ENCODE data around the gene TRMT5. TPM values are rescaled to one million over a fixed set of nuclear protein-coding genes. Genes with fewer than 3 reads are reported as not detected.

The TRMT5 gene
- total RNA-seq (9.1 TPM), polyA plus RNA-seq (6.3 TPM)
- long read RNA-seq, donor 1, full-length matches to known transcripts: 1 of 1 reads
- long read RNA-seq, donor 1, partial matches to known transcripts: 0 of 1 reads
- long read RNA-seq, donor 1, other reads (novel, unspliced or antisense): 0 of 1 reads
- long read RNA-seq, donor 2: 0 reads
- long read RNA-seq, donor 3, full-length matches to known transcripts: 2 of 2 reads
- long read RNA-seq, donor 3, partial matches to known transcripts: 0 of 2 reads
- long read RNA-seq, donor 3, other reads (novel, unspliced or antisense): 0 of 2 reads
- long read RNA-seq, donor 4, full-length matches to known transcripts: 2 of 2 reads
- long read RNA-seq, donor 4, partial matches to known transcripts: 0 of 2 reads
- long read RNA-seq, donor 4, other reads (novel, unspliced or antisense): 0 of 2 reads
- long read RNA-seq, donor 5, full-length matches to known transcripts: 8 of 8 reads
- long read RNA-seq, donor 5, partial matches to known transcripts: 0 of 8 reads
- long read RNA-seq, donor 5, other reads (novel, unspliced or antisense): 0 of 8 reads
- long read RNA-seq, donor 6, full-length matches to known transcripts: 2 of 8 reads
- long read RNA-seq, donor 6, partial matches to known transcripts: 6 of 8 reads
- long read RNA-seq, donor 6, other reads (novel, unspliced or antisense): 0 of 8 reads
- long read RNA-seq, donor 7, full-length matches to known transcripts: 2 of 2 reads
- long read RNA-seq, donor 7, partial matches to known transcripts: 0 of 2 reads
- long read RNA-seq, donor 7, other reads (novel, unspliced or antisense): 0 of 2 reads
- long read RNA-seq, donor 8: 0 reads
- long read RNA-seq, donor 9, full-length matches to known transcripts: 1 of 1 reads
- long read RNA-seq, donor 9, partial matches to known transcripts: 0 of 1 reads
- long read RNA-seq, donor 9, other reads (novel, unspliced or antisense): 0 of 1 reads
- long read RNA-seq, donor 10, full-length matches to known transcripts: 1 of 1 reads
- long read RNA-seq, donor 10, partial matches to known transcripts: 0 of 1 reads
- long read RNA-seq, donor 10, other reads (novel, unspliced or antisense): 0 of 1 reads

DNA sequence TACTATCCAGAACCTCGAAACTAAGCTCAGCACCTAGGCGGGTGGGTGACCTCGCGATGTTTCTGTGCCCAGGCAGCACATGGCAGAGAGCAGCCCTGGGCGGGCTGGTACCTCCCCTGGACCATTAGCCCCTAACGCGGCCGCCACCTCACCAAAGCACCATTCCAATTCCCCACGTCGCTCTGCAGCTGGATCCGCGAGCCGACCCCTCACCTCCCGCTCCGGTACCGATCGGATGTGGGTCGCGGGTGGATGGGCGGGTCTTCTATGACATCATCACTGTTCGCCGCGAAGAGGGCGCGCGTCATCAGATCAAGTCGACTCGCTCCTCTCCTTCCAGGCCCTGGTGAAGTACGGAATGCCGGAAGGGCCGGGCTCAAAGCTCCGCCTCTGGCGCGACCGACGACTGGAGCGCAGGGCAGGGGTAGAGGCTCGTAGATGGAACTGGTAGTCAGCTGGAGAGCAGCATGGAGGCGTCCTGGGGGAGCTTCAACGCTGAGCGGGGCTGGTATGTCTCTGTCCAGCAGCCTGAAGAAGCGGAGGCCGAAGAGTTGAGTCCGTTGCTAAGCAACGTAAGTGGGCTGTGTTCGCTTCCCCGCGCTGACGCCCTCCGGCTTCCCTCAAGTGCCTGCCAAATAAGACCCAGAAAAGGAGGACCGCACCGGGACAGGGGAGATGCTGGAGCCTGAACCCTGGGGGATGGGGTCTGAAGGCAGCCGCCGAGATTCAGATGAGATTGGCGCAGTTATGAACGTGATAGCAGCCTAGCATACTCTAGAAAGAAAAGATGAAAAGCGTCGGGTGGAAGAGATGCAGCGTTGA is at the start of gene TRMT5, which contains the start of gene SLC38A6:
Gene TRMT5, minus strand, starts transcription at position 269 of the 822 bp plus-strand sequence. Its CDS starts 106 bp downstream, at position 163.
Gene SLC38A6, plus strand, starts transcription at position 435 of the 822 bp plus-strand sequence. Its CDS starts 33 bp downstream, at position 468.
- H3K36me3 ChIP-seq (ENCODE audit: control insufficient read depth in 2 of 2, insufficient read depth in 2 of 2, low read length in 1 of 2): peaks cover 3 to 5% of the 10 kb centered on the region in 2 donors
- DNase-seq (ENCODE audit: low read depth in 6 of 9, low spot score in 9 of 9): peak; percentile 63 to 93 (median 86)
- WGBS: under 1% methylated on average over 59 of the region's 59 CpGs
- H3K4me3 ChIP-seq (ENCODE audit: low read length in 2 of 2): peak within 1 kb of the TSS; percentile 76 to 93
- H3K27ac ChIP-seq (ENCODE audit: low read depth in 1 of 2, low read length in 1 of 2): peak within 1 kb of the TSS; percentile 83 to 84
- no peaks in the 10 kb centered on the region for H3K27me3 ChIP-seq (ENCODE audit: control insufficient read depth in 2 of 2, insufficient read depth in 1 of 2, low read length in 1 of 2)
- H3K4me1 ChIP-seq (ENCODE audit: control insufficient read depth in 2 of 2, insufficient read depth in 2 of 2, low read length in 2 of 2): peaks cover 7 to 16% of the 10 kb centered on the region in 2 donors
- H3K9me3 ChIP-seq (ENCODE audit: control insufficient read depth in 2 of 2, insufficient read depth in 1 of 2, low read length in 1 of 2): no peaks in the 10 kb centered on the region

GRCh38 chr14:61026526-61026925 is 45.6 kb upstream of the TRMT5 start:
- no peak overlapping the region for H3K27ac ChIP-seq (ENCODE audit: low read depth in 1 of 2, low read length in 1 of 2)
- 99% methylated on average over 2 of the region's 2 CpGs for WGBS
- no peaks in the 10 kb centered on the region for H3K27me3 ChIP-seq (ENCODE audit: control insufficient read depth in 2 of 2, insufficient read depth in 1 of 2, low read length in 1 of 2)
- no peaks in the 10 kb centered on the region for H3K9me3 ChIP-seq (ENCODE audit: control insufficient read depth in 2 of 2, insufficient read depth in 1 of 2, low read length in 1 of 2)
- no peaks in the 10 kb centered on the region for H3K36me3 ChIP-seq (ENCODE audit: control insufficient read depth in 2 of 2, insufficient read depth in 2 of 2, low read length in 1 of 2)
- H3K4me1 ChIP-seq (ENCODE audit: control insufficient read depth in 2 of 2, insufficient read depth in 2 of 2, low read length in 2 of 2): no peaks in the 10 kb centered on the region
- H3K4me3 ChIP-seq (ENCODE audit: low read length in 2 of 2): no peak overlapping the region
- no peak for DNase-seq (ENCODE audit: low read depth in 6 of 9, low spot score in 9 of 9)

GRCh38 chr14:61025251-61026223 is 44.7 kb upstream of the TRMT5 start:
- H3K4me3 ChIP-seq (ENCODE audit: low read length in 2 of 2): no peak overlapping the region
- H3K27ac ChIP-seq (ENCODE audit: low read depth in 1 of 2, low read length in 1 of 2): no peak overlapping the region
- H3K36me3 ChIP-seq (ENCODE audit: control insufficient read depth in 2 of 2, insufficient read depth in 2 of 2, low read length in 1 of 2): no peaks in the 10 kb centered on the region
- H3K27me3 ChIP-seq (ENCODE audit: control insufficient read depth in 2 of 2, insufficient read depth in 1 of 2, low read length in 1 of 2): no peaks in the 10 kb centered on the region
- DNase-seq (ENCODE audit: low read depth in 6 of 9, low spot score in 9 of 9): peak; percentile 13 to 75 (median 40)
- no peaks in the 10 kb centered on the region for H3K9me3 ChIP-seq (ENCODE audit: control insufficient read depth in 2 of 2, insufficient read depth in 1 of 2, low read length in 1 of 2)
- no peaks in the 10 kb centered on the region for H3K4me1 ChIP-seq (ENCODE audit: control insufficient read depth in 2 of 2, insufficient read depth in 2 of 2, low read length in 2 of 2)
- WGBS: 69% methylated on average over 7 of the region's 7 CpGs

- Histone ChIP-seq H3K9me3 (ENCODE audit: control insufficient read depth in 2 of 2, insufficient read depth in 1 of 2, low read length in 1 of 2) (peaks cover 0 to 4% of the 10 kb centered on the region in 2 donors), H3K27me3 (ENCODE audit: control insufficient read depth in 2 of 2, insufficient read depth in 1 of 2, low read length in 1 of 2) (no peaks in the 10 kb centered on the region), H3K4me3 (ENCODE audit: low read length in 2 of 2) (no peak overlapping the region), H3K4me1 (ENCODE audit: control insufficient read depth in 2 of 2, insufficient read depth in 2 of 2, low read length in 2 of 2) (no peaks in the 10 kb centered on the region), H3K36me3 (ENCODE audit: control insufficient read depth in 2 of 2, insufficient read depth in 2 of 2, low read length in 1 of 2) (no peaks in the 10 kb centered on the region), H3K27ac (ENCODE audit: low read depth in 1 of 2, low read length in 1 of 2) (no peak overlapping the region)
- 84% methylated on average over 1 of the region's 1 CpG for WGBS
- no peak for DNase-seq (ENCODE audit: low read depth in 6 of 9, low spot score in 9 of 9)
Observed at GRCh38 chr14:61019537-61019936, 38.7 kb upstream of the TRMT5 start.

DNA sequence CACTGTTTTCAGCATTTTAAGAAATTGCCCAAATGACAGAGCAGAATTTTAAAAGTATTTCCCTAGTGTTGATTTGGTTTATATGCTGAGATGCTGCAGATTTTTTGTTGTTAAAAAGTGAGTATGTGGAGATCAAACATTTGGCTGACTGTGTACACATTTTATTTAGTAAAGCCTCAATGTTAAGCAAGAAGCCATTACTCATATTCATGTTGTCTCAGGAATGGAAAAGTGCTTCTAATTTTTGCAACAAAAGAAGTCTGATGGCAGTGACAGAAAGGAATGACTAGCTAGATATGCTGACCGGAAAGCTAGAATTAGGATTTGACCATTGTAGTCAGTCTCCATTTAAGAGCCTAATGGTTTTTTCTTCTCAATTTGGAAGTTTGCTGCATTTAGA is 22.7 kb upstream of the TRMT5 start:
- DNase-seq (ENCODE audit: low read depth in 6 of 9, low spot score in 9 of 9): no peak
- Histone ChIP-seq H3K36me3 (ENCODE audit: control insufficient read depth in 2 of 2, insufficient read depth in 2 of 2, low read length in 1 of 2) (no peaks in the 10 kb centered on the region), H3K4me3 (ENCODE audit: low read length in 2 of 2) (no peak overlapping the region), H3K4me1 (ENCODE audit: control insufficient read depth in 2 of 2, insufficient read depth in 2 of 2, low read length in 2 of 2) (no peaks in the 10 kb centered on the region), H3K9me3 (ENCODE audit: control insufficient read depth in 2 of 2, insufficient read depth in 1 of 2, low read length in 1 of 2) (no peaks in the 10 kb centered on the region), H3K27ac (ENCODE audit: low read depth in 1 of 2, low read length in 1 of 2) (no peak overlapping the region), H3K27me3 (ENCODE audit: control insufficient read depth in 2 of 2, insufficient read depth in 1 of 2, low read length in 1 of 2) (no peaks in the 10 kb centered on the region)
- WGBS: 97% methylated on average over 1 of the region's 1 CpG

GRCh38 chr14:60999536-60999935 is 18.7 kb upstream of the TRMT5 start:
- no peaks in the 10 kb centered on the region for H3K4me1 ChIP-seq (ENCODE audit: control insufficient read depth in 2 of 2, insufficient read depth in 2 of 2, low read length in 2 of 2)
- no peaks in the 10 kb centered on the region for H3K9me3 ChIP-seq (ENCODE audit: control insufficient read depth in 2 of 2, insufficient read depth in 1 of 2, low read length in 1 of 2)
- over 99% methylated on average over 2 of the region's 2 CpGs for WGBS
- H3K36me3 ChIP-seq (ENCODE audit: control insufficient read depth in 2 of 2, insufficient read depth in 2 of 2, low read length in 1 of 2): no peaks in the 10 kb centered on the region
- H3K4me3 ChIP-seq (ENCODE audit: low read length in 2 of 2): no peak overlapping the region
- H3K27ac ChIP-seq (ENCODE audit: low read depth in 1 of 2, low read length in 1 of 2): no peak overlapping the region
- no peak for DNase-seq (ENCODE audit: low read depth in 6 of 9, low spot score in 9 of 9)
- H3K27me3 ChIP-seq (ENCODE audit: control insufficient read depth in 2 of 2, insufficient read depth in 1 of 2, low read length in 1 of 2): no peaks in the 10 kb centered on the region

DNA sequence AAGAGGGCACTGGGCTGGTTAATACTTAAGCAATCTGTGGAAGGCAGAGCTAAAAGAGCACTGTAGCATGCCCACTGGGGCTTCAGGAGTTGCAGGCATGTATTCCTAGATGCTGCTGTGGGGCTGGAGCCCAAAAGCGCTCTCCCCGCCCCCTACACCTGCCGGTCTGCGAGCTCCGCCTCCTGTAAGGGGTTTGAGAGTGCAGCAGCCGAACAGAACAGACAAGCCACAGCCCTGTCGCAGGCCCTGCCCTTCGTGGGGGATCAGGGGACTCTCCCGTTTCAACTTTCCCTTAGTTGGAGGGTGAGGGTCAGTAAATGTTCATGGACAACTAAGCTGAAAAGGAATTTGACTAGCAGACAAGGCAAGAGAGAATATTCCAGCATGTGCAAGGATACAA is 17.7 kb upstream of the TRMT5 start:
- Histone ChIP-seq H3K36me3 (ENCODE audit: control insufficient read depth in 2 of 2, insufficient read depth in 2 of 2, low read length in 1 of 2) (no peaks in the 10 kb centered on the region), H3K9me3 (ENCODE audit: control insufficient read depth in 2 of 2, insufficient read depth in 1 of 2, low read length in 1 of 2) (no peaks in the 10 kb centered on the region), H3K27me3 (ENCODE audit: control insufficient read depth in 2 of 2, insufficient read depth in 1 of 2, low read length in 1 of 2) (no peaks in the 10 kb centered on the region), H3K4me1 (ENCODE audit: control insufficient read depth in 2 of 2, insufficient read depth in 2 of 2, low read length in 2 of 2) (no peaks in the 10 kb centered on the region), H3K4me3 (ENCODE audit: low read length in 2 of 2) (no peak overlapping the region), H3K27ac (ENCODE audit: low read depth in 1 of 2, low read length in 1 of 2) (no peak overlapping the region)
- 96% methylated on average over 9 of the region's 9 CpGs for WGBS
- no peak for DNase-seq (ENCODE audit: low read depth in 6 of 9, low spot score in 9 of 9)
